Activated CD4-positive, CD25-positive, alpha-beta regulatory T cell treated with anti-CD3 and anti-CD28 coated beads, Interleukin-2, amount 50 U/mL, for 16 hours (primary cell): Measurements from ENCODE around the gene RFC5.
"Not testable (repeated sequence)": the region's sequence is repeated elsewhere in the genome, so short reads cannot be mapped to it uniquely, and the experiment has no call there.

Experiments used
- DNase-seq: peaks from one replicate; pipeline ENCODE4 v3.0.0-alpha.2; 2020; ENCODE audit warnings: low read depth, low spot score

Gene RFC5

GRCh38 chr12:118016424-118017264 is at the start of gene RFC5:
Gene RFC5, plus strand, starts transcription at chr12:118016703. Its CDS starts 125 bp downstream, at chr12:118016828.
- peak; percentile 95 for DNase-seq

GRCh38 chr12:117967043-117967442 is 49.5 kb upstream of the RFC5 start:
- DNase-seq: no peak

- no peak for DNase-seq
Observed at GRCh38 chr12:117967512-117967911, 49.0 kb upstream of the RFC5 start.

GRCh38 chr12:117968151-117968789 is 48.2 kb upstream of the RFC5 start:
- no peak for DNase-seq

- DNase-seq: peak; percentile 2
Observed at GRCh38 chr12:117968826-117969659, 47.5 kb upstream of the RFC5 start, which contains the start of gene KSR2. Gene KSR2, minus strand, starts transcription at chr12:117968990. Its CDS starts 735 bp downstream, at chr12:117968255.

GRCh38 chr12:117970334-117970733 is 46.2 kb upstream of the RFC5 start:
- DNase-seq: no peak

- no peak for DNase-seq
Observed at GRCh38 chr12:117972301-117972700, 44.2 kb upstream of the RFC5 start.

GRCh38 chr12:117975006-117975405 is 41.5 kb upstream of the RFC5 start:
- no peak for DNase-seq

GRCh38 chr12:117977373-117977772 is 39.1 kb upstream of the RFC5 start:
- DNase-seq: no peak

- DNase-seq: no peak
Observed at GRCh38 chr12:117980616-117981015, 35.9 kb upstream of the RFC5 start.

GRCh38 chr12:117981267-117981666 is 35.2 kb upstream of the RFC5 start:
- DNase-seq: no peak

GRCh38 chr12:117985182-117985581 is 31.3 kb upstream of the RFC5 start:
- no peak for DNase-seq

- no peak for DNase-seq
Observed at GRCh38 chr12:117986705-117987469, 29.6 kb upstream of the RFC5 start.

GRCh38 chr12:117994551-117995438 is 21.7 kb upstream of the RFC5 start:
- no peak for DNase-seq

- DNase-seq: no peak
Observed at GRCh38 chr12:117998719-117999118, 17.8 kb upstream of the RFC5 start.

GRCh38 chr12:117999806-118000205 is 16.7 kb upstream of the RFC5 start:
- DNase-seq: not testable (repeated sequence)

GRCh38 chr12:118010903-118011302 is 5.6 kb upstream of the RFC5 start:
- DNase-seq: no peak

GRCh38 chr12:118011377-118011776 is 5.1 kb upstream of the RFC5 start:
- no peak for DNase-seq

GRCh38 chr12:118011961-118012360 is 4.5 kb upstream of the RFC5 start:
- DNase-seq: no peak

- no peak for DNase-seq
Observed at GRCh38 chr12:118013283-118013682, 3.2 kb upstream of the RFC5 start.
